Activated CD4-positive, CD25-positive, alpha-beta regulatory T cell treated with anti-CD3 and anti-CD28 coated beads, Interleukin-2, amount 50 U/mL, for 72 hours (primary cell): ENCODE data around the gene AREG.

Experiments used
- DNase-seq: peaks from one replicate; pipeline ENCODE4 v3.0.0; 2021

The AREG gene

DNA sequence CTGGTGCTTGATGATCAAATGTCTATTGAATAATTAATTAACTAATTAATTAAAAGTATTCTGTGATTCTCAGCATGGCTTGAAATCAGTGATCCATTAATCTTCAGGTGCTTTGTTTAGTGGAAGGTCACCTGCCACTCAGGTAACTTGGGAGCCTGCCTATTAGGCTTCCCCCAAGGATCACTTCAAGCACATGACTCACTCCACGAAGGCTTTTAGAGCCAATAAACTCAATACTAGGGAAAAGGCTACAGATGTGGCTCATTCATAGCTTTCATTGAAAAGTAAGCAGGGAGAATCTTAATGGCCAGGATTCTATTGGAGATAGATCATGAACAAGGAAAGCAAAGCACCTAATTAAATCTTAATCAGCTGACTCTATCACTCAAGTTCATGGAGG, 21.3 kb downstream of the AREG start:
- no peak for DNase-seq

DNA sequence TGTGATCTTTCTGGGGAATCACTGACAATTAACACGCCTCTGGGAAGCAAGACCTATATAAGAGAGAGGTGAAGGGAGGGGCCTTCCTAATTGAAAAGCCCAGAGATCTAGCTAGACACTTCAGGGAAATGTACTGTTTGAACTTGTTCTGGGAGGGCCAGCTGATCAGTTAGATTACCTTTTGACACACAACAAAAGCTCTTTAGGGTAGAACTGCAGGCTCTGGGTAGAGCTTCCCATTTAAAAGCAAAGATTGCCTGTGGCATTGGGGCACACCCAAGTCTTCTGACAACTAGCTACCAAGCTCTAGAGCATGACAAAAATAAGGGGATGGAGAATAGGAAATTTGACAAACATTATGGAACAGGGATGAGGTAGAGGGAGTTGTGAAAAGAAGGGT, 26.3 kb downstream of the AREG start:
- DNase-seq: no peak

DNA sequence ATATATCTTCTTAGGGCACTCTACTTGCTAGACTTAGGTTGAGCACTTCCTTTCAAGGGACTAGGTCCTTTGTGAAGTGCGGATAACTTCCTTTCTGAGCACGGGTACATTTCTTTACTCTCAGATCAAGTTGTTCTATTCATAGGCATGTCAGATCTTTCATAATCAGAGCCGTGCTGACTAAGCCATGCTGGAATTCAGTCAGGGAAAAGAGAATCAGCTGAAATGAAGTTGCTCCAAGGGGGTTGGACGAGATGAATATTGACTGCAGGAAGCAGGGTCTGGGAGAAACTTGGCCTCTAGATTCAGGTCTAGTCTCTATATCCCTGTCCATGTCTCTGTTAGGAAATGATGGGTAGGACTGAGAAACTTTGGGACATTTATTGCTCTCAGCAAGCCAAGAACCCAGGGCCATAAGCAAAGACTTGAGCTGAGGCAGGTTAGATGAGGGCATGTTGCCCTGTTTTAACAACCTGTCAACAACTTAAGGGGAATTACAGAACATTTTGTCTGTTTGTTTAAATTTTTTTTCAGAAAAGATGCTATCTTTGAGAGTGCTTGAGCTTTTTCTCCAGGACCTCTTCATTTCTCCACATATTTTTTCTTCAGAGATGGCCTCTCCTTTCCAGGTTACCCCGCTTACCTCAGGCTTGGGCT, 28.3 kb downstream of the AREG start:
- DNase-seq: no peak

DNA sequence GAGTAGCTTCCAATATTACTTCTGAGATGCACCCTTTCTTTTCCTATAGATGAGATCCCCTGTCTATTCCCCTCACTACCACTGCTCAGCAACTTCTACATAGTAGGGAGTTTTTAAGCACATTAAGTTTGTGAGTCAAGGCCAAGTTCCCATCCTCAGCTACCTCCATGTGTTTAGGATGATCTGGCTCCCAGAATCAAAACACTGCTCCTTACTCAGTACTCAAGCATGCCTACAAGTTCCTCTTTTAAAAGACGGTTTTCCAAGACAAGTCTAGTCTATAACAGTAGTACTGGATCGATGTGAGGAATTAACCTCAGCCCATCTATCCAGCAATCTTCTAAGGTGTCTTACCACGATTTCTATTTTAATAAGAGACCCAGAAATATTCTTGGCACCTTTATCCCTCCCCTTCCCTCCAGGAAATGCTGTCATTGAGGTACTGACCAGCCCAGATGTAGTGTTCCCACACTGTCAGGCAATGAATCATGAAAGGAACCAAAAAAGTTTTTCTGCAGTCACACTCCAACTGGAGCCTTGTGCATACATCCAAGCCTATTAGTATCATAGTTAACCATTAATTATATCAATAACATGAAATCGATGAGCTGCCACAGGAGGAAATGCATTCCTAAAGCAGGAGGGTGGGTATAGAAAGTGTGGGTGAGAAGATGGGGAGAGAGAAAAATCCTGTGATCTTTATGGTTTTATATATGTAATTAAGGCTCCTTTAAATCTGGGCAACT, 29.6 kb downstream of the AREG start:
- DNase-seq: no peak

DNA sequence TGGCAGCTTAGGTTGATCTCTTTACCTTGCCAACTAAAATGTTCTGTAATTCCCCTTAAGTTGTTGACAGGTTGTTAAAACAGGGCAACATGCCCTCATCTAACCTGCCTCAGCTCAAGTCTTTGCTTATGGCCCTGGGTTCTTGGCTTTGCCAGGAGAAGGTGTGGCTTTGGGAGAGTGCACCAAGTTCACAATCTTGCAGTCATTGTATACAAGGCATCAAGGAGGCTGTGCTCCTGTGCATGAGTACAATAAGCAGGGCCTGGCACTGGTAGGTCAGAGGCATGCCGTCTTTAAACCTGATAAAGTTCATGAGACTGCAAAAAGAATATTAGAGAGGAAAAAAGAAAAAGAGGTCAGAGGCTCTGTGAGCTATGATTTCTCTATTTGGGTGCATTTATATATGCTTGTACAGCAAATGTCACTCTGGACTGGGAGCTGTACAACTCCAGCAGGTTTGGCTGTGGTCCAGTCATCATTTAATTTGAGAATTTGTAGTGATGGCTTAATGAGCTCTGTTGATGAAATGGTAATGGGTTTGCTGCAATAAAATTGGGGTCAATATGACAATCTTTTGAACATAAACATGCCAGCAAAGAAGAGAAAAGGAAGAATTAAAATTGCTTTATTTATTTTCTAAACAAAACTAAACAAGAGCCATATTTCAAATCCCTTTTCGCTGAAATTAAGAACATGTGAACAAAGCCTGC, 30.3 kb downstream of the AREG start:
- no peak for DNase-seq

DNA sequence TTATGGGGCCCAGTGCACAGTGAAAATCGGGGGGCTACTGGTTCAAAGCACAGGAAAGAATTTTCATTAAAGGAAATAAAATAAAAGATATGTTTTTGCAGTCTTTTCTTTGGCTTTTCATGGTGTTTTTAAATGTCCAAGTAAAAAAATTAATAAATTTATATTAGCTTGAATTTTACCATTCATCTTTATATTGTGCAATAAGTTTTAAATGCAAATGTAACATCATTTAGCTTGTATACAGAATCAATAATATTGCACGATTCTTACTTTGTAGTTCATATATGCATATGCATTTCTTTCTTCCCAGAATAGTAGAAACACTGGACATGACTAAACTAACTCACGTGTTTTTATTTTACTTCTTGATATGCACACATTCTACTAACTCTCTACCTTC, 31.0 kb downstream of the AREG start:
- DNase-seq: no peak

DNA sequence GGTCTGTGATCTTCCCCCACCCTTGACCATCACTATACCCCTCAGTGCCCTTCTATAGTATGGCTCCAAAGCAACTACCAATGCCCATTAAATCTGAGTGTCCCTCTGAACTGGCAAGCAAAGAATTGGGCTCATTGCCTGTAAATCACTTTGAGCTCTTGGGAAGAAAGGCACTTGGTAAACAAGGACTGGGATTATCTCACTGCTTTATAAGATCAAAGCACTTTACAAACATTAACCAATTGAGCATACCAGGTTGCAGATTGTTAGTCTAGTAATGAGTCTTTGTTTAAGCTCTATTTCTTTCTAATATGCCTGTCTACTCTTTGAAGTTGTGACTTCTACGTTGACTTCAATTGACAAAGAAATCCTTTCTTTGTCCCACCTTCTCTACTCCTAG, 34.1 kb downstream of the AREG start:
- DNase-seq: no peak

DNA sequence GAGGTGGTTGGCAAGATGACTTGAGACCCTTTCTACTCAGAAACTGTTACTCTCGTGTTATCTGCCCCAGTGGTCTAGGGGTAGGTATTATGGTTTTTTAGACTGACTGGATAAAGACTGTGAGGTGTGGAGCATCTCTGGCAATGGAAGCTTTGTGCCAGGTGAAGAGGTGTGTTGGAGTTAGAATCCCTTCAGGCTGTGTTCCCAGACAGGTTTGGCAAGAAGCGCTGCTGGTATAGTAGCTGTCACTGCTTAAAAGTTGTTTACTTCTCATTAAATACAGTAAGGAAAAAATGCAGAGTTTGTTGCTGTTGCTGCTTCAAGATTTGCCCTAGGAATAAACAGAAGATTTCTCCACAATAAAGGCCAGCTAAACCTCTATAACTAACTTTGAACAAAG, 35.3 kb downstream of the AREG start:
- no peak for DNase-seq

DNA sequence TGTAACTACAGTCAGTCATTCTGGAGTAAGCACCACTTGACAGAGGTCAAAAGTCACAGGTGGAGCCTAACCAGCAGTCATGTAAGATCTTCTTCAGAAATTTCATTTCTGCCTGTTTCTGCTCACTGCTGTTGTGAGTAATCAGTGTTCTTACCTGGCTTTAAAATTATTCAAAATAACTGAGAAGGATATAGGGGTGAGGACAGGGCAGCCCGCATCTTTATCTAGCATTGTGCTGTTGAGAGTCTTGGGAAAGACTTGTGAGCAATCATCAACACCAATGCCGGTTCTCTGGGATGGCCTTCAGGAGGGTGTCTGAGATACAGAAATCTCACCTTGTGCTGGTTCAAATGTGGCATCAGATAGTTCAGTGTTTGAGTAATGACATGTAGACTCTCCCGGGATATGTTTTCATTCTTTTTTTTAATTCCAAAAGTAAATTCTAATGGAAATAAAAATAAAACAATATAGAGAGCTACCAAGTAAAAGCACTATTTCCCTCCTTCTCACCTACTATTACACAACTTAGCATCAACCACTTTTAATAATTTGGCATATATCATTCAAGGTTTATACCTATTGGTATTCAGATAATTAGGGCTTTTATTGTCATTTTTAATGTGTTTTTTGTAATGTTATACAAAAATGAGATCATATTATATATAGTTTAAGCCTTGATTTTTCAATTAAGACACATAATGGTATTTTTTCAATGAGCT, 37.1 kb downstream of the AREG start:
- DNase-seq: no peak

DNA sequence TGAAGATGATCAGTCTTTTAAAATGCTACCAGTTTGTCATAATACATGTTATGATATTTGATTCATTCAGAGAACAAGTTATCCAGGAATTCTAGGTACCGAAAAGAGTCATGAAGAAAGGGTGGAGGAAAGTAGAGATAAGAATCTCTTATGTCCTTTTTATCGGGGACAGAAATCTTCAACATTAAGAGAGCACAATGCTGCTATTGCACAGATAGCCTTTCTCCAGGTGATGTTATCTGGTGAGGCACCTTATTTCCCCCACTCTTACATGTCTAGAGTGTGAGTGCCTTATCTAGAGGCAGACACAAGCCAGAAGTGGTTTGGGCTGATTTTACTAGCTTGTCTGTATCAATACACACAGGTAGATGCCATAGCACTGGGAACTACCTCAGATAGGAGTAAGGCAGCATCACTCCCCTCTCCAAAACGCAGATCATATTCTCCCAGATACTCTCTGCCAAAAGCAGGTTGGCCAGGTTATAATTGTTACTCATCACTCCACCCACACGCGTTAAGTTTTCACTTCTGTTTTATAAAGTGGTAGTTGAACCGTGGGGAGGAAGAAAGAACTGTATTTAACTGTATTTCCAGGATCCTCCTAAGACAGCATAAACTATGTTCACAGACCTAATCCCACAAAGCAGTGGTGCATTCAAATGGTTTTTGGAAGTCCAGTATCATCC, 38.4 kb downstream of the AREG start:
- no peak for DNase-seq

DNA sequence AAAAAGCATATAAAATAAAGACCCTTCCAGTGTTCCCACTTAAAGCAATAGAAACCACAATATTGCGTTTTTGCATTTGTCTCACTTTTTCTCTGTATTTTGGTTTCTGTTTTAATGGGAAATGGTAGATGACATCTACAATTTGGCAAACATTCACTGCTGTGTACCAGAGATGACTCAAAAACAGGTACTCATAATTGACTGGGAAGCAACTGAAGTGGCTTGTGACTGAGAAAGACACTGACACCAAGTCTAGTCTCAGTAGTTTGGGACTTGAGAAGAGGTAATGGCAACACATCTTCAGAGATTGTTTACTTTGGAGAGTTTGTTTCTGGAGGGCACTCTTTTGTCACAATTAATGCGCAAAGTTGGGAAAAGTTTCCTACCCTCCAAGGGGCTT, 42.0 kb downstream of the AREG start:
- DNase-seq: no peak

DNA sequence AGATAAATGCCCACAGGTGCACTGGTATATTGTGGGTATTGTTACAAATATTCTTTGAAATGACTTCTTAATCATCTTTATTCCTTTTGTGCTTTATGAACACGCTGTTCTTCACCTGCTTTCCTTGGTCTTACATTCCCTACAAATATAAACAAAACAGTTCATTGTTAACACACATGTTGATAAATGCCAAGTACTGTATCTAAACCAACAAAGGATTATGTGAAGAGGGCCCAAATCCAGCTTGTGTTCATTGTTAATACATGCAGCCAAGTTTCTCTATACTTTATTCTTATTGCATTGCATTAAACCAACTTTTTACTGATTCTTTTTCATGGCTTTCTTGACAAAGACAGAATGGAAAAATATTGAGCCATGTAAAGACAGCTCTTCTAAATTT, 42.8 kb downstream of the AREG start:
- no peak for DNase-seq

DNA sequence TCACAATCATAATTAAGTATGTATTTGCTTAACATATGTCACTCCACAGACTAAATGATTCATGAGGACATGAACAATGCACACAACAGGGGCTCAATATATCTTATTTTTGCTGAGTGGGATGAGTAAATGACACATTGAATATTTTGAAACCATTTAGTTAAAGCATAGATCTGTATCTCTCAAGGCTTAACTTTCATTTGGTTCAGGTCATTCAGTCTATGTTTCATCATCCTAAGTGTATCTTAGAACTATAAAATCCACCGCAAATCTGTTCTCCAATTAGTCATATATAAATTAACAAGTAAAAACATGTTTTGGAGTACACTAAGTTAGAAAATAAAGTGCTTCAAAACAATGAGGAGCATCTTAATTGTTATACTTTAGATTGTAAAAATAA, 45.8 kb downstream of the AREG start:
- DNase-seq: no peak

DNA sequence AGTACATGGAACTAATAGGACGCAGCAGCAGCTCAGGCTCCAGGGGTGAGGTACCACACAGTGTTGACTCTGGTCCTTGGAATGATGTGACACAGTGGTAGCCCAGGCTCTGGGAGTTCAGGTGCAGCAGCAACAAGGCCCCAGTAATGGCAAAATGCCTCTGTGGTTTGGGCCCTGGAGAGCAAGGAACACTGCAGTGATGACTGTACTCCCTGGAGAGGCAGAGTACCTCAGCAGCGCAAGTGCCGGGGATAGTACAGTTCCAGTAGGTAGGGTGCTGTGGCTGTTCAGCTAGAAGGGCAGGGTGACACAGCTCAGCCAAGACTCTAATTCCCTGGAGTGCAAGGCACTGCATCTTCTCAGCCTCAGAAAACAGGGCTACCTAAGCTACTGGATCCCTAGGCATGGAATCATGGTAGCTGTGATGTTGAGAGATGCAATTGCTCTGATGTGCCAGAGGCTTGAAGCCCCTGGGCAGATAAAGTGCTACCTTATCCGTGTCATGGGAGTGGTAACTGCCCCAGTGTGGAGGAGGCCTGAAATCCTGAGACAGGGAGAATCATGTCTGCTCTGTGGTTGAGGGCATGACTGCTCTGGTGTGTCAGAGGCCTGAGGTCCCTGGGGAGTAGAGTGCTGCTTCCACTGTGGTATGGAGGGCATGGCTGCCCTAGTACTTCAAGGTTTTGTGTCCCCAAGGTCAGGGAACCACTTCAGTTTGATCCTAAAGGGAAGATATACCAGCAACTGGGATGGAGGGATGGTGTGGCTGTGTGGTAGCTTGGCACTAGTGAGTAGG, 55.2 kb downstream of the AREG start:
- DNase-seq: no peak

DNA sequence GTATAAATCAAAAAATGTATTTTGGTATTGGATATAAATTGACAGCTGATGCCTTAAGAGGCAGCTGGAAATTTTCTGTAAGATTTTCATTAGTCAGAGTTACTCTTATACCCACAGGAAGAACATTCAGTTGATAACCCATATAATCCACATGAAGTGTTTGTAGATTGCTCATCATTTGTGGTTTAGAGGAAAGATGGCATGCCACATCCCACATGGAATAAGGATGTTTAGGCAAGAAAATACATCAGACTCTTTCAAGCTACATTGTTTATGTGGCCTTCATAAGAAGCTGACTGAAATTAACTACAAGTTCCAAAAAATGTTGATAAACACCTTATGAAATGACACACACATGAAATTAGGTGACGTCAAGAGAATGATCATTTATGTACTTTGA, 56.6 kb downstream of the AREG start:
- no peak for DNase-seq

DNA sequence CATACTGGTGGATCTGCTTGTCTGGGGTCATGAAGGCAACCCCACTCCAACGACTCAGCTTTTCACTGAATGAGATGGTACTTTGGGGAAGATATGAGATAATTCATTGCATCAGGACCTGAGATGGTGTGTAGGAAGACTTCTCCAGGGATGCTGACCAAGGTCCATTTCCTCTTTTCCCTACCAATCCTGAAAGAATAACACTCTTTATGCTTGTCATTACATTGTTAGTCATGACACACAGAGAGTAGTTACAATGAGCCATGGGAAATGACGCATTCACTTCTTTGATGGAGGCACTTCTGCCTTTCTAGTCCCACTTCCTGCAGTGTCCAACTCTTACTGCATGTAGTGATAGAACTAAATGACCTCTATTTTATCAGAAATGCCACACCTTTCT, 58.6 kb downstream of the AREG start:
- DNase-seq: no peak

DNA sequence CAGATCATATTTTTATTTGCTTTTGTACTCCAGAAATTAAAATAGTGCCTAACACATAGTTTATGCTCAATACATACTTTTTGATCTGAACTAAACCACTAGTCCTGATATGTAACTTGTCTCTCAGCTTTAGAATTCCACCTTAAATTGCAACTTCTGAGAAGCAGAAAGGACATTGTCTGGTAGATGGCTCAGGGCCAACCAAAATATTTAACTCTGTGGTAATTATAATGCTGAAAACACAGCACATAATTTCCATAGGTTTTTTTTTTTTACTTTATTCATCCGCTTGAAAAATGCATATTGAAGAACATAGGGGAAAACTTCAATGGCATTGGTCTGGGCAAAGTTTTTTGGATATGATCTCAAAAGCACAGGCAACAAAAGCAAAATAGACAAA, 59.3 kb downstream of the AREG start:
- no peak for DNase-seq
